Erythroblast (primary cell): Measurements from ENCODE around the gene CFAP221.

Source experiments
- GATA1 ChIP-seq: IDR thresholded peaks from 2 replicates; pipeline ENCODE4 v1.6.1; 2011; ENCODE audit warnings: low read depth, mild to moderate bottlenecking, control low read depth, low read length, moderate library complexity
- POLR2A ChIP-seq: IDR thresholded peaks from 2 replicates; pipeline ENCODE4 v1.6.1; 2011; ENCODE audit warnings: mild to moderate bottlenecking, low read length

- no peak for TF ChIP-seq POLR2A
- TF ChIP-seq GATA1, result no peak
These were observed 106.0 kb downstream of the CFAP221 start for GRCh38 chr2:119650206-119650605.
